SK-N-SH treated with all-trans-retinoic acid at 6 μM for 48 hours (cell line): Measurements from ENCODE around the gene NPFF.

Experiments used
- SNAI2 ChIP-seq: fragments of 250-450 bp; sonication (Bioruptor Pico); IDR thresholded peaks from 2 replicates; pipeline ENCODE4 v1.5.0; 2020; ENCODE audit warnings: mild to moderate bottlenecking, moderate library complexity
- ZC3H10 ChIP-seq: fragments of 250-450 bp; sonication (Bioruptor Pico); IDR thresholded peaks from 2 replicates; pipeline ENCODE4 v1.5.1; 2021; ENCODE audit warnings: mild to moderate bottlenecking, moderate library complexity
- ZNF70 ChIP-seq: fragments of 450-650 bp; formaldehyde crosslinking; IDR thresholded peaks from 2 replicates; pipeline ENCODE4 v1.5.0; 2020; ENCODE audit warnings: mild to moderate bottlenecking, moderate library complexity

GRCh38 chr12:53466640-53467039 is 40.6 kb downstream of the NPFF start:
- TF ChIP-seq SNAI2 (CRISPR knock-in tag): no peak
- TF ChIP-seq ZNF70 (CRISPR knock-in tag): no peak
- no peak for TF ChIP-seq ZC3H10 (CRISPR knock-in tag)
